Lower lobe of right lung (tissue), 2 donors: ENCODE results near the gene KANTR. TPM values are rescaled to one million over a fixed set of nuclear protein-coding genes. Genes with fewer than 3 reads are reported as not detected.

Source experiments
- ATAC-seq, 2 donors: fragments of 200-7000 bp; cut with Tn5 transposase; one replicate each; pipeline ENCODE4 v1.9.1; 2020 to 2022; ENCODE audit warnings: mild to moderate bottlenecking in 2 of 2, moderate library complexity in 2 of 2
- DNase-seq: peaks from one replicate; pipeline ENCODE4 v3.0.0-alpha.2; 2020
- H3K27ac ChIP-seq: fragments of 200-600 bp; one replicate; pipeline ENCODE4 v1.8.0; 2022
- H3K27me3 ChIP-seq: fragments of 200-600 bp; one replicate; pipeline ENCODE4 v1.8.0; 2022; ENCODE audit warnings: low read depth
- H3K36me3 ChIP-seq: fragments of 200-600 bp; one replicate; pipeline ENCODE4 v1.8.0; 2022; ENCODE audit warnings: mild to moderate bottlenecking
- H3K4me1 ChIP-seq: fragments of 200-600 bp; one replicate; pipeline ENCODE4 v1.8.0; 2022
- H3K4me3 ChIP-seq: fragments of 200-600 bp; one replicate; pipeline ENCODE4 v1.8.0; 2022; ENCODE audit warnings: mild to moderate bottlenecking
- H3K9me3 ChIP-seq: fragments of 200-600 bp; one replicate; pipeline ENCODE4 v1.8.0; 2022
- intact Hi-C: fragments of 100-400 bp; cut with DNase I; formaldehyde crosslinking; loops from one replicate; pipeline ENCODE4 v1.11.0; 2022
- total RNA-seq: library from RNA; stranded (reverse); fragmentation: NEBNext Ultra II Directional; extraction: Animal tissue kit (Norgen Biotek cat#: 25700); gene quantifications from one replicate; pipeline ENCODE4 v1.2.1, GENCODE V29; 2021
- TF ChIP-seq, protein P1 (sequence below): fragments of 200-600 bp; IDR thresholded peaks from one replicate; pipeline ENCODE4 v1.8.0; 2022; ENCODE audit warnings: antibody characterized with exemption, mild to moderate bottlenecking
- donor health status: DM: no; HTN: yes; CAD: no; lungs with severe emphysema.

The KANTR gene
- total RNA-seq, 1 donor from 2014 or later = 14.8 TPM

DNA sequence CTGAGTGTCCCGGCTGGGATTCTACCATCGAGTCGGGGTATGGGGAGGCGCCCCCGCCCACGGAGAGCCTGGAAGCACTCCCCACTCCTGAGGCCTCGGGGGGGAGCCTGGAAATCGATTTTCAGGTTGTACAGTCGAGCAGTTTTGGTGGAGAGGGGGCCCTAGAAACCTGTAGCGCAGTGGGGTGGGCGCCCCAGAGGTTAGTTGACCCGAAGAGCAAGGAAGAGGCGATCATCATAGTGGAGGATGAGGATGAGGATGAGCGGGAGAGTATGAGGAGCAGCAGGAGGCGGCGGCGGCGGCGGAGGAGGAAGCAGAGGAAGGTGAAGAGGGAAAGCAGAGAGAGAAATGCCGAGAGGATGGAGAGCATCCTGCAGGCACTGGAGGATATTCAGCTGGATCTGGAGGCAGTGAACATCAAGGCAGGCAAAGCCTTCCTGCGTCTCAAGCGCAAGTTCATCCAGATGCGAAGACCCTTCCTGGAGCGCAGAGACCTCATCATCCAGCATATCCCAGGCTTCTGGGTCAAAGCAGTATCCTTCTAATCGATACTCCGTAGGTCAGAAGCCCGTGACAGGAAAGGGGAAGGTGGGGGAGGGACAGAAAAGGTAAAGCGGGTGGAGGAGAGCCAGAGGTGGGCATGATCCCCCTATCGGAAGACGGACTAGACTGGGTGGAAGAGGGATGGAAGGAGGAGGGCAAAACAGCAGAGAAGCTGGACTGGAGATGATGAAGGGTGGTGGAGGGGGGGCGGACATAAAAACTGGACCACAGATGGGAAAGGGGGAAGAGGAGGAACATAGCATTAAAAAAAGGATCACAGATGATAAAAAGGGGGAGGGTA is 10.9 kb upstream of the KANTR start:
- no peaks in the 10 kb centered on the region for H3K9me3 ChIP-seq
- H3K27ac ChIP-seq = peak overlapping the region; percentile 91
- no peaks in the 10 kb centered on the region for H3K27me3 ChIP-seq
- DNase-seq = no peak
- no peak for ATAC-seq
- peaks cover 17% of the 10 kb centered on the region for H3K4me1 ChIP-seq
- TF ChIP-seq, protein P1, sequence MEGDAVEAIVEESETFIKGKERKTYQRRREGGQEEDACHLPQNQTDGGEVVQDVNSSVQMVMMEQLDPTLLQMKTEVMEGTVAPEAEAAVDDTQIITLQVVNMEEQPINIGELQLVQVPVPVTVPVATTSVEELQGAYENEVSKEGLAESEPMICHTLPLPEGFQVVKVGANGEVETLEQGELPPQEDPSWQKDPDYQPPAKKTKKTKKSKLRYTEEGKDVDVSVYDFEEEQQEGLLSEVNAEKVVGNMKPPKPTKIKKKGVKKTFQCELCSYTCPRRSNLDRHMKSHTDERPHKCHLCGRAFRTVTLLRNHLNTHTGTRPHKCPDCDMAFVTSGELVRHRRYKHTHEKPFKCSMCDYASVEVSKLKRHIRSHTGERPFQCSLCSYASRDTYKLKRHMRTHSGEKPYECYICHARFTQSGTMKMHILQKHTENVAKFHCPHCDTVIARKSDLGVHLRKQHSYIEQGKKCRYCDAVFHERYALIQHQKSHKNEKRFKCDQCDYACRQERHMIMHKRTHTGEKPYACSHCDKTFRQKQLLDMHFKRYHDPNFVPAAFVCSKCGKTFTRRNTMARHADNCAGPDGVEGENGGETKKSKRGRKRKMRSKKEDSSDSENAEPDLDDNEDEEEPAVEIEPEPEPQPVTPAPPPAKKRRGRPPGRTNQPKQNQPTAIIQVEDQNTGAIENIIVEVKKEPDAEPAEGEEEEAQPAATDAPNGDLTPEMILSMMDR = no peak
- peak overlapping the region; percentile 65 for H3K4me3 ChIP-seq
- H3K36me3 ChIP-seq = peaks cover 18% of the 10 kb centered on the region
- intact Hi-C loops = no loop called here

DNA sequence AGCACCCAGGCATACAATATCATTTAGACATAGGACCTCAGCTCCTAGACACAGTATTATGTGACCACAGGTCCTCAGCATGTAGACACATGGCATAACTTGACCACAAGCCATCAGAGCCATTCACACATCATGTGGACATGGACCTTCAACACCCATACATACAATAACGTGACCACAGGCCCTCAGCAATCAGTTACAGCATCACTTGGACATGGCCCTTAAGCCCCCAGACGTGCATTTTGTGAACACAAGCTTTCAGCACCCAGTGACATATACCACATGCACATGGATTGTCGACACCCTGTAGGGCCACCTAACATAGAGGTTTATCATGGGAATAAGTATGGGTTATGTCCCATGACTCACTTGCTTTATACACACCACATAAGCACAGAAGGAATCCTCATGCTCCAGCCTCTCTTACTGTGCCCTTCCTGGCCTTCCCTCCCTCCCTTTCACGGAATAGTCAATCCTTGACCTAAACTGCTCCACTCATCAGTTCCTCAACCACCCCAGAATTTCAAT is 9.8 kb upstream of the KANTR start:
- TF ChIP-seq, protein P1 = no peak
- no peaks in the 10 kb centered on the region for H3K27me3 ChIP-seq
- H3K9me3 ChIP-seq = no peaks in the 10 kb centered on the region
- peaks cover 18% of the 10 kb centered on the region for H3K36me3 ChIP-seq
- H3K4me1 ChIP-seq = peaks cover 17% of the 10 kb centered on the region
- H3K27ac ChIP-seq = no peak overlapping the region
- no peak for ATAC-seq
- peak overlapping the region; percentile 65 for H3K4me3 ChIP-seq
- intact Hi-C loops = no loop called here
- DNase-seq = no peak

DNA sequence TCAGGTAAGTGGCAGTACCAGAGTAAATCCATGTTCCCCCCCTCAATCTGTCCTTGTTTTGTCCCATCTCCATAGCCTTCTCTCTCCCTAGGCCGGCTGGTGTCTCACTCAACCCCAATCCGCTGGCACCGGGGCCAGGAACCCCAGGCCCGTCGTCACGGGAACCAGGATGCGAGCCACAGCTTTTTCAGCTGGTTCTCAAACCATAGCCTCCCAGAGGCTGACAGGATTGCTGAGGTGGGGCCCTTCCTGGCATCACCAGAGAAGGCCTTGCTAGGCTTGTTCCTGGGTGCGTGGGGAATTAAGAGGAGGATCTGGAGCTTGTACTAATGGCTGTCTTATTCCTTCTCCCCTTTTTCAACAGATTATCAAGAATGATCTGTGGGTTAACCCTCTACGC is 9.1 kb upstream of the KANTR start:
- H3K36me3 ChIP-seq = peaks cover 18% of the 10 kb centered on the region
- intact Hi-C loops = no loop called here
- no peak overlapping the region for H3K27ac ChIP-seq
- peaks cover 17% of the 10 kb centered on the region for H3K4me1 ChIP-seq
- no peak overlapping the region for H3K4me3 ChIP-seq
- TF ChIP-seq, protein P1 = no peak
- no peaks in the 10 kb centered on the region for H3K27me3 ChIP-seq
- ATAC-seq (no peak), DNase-seq (no peak)
- H3K9me3 ChIP-seq = no peaks in the 10 kb centered on the region

DNA sequence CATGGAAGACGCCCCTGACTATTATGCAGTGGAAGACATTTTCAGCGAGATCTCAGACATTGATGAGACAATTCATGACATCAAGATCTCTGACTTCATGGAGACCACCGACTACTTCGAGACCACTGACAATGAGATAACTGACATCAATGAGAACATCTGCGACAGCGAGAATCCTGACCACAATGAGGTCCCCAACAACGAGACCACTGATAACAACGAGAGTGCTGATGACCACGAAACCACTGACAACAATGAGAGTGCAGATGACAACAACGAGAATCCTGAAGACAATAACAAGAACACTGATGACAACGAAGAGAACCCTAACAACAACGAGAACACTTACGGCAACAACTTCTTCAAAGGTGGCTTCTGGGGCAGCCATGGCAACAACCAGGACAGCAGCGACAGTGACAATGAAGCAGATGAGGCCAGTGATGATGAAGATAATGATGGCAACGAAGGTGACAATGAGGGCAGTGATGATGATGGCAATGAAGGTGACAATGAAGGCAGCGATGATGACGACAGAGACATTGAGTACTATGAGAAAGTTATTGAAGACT is 8.2 kb upstream of the KANTR start:
- intact Hi-C loops = no loop called here
- Histone ChIP-seq H3K27me3 (no peaks in the 10 kb centered on the region), H3K36me3 (peaks cover 18% of the 10 kb centered on the region), H3K4me1 (peaks cover 17% of the 10 kb centered on the region), H3K4me3 (no peak overlapping the region), H3K9me3 (no peaks in the 10 kb centered on the region), H3K27ac (no peak overlapping the region)
- no peak for DNase-seq
- ATAC-seq = no peak
- TF ChIP-seq, protein P1 = no peak

DNA sequence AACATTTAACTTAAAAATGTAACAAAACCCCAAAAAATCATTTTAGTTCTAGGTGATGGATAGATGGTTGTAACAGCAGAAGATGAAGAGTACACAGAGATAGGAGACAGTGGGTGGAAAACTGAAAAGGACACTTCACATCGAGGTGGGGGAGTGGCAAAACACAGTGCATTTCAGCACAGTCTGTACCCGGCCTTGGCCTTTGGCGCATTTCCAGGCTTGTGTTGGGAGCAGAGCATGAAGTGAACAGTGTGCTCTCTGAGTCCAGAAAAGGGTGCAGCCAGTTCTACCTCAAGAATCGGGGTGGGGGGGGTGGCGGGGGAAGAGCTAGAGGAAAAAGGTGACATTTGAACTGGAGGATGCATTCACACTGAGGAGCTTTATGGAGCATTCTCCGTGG is 7.5 kb upstream of the KANTR start:
- TF ChIP-seq, protein P1 = no peak
- H3K9me3 ChIP-seq = no peaks in the 10 kb centered on the region
- H3K36me3 ChIP-seq = peaks cover 18% of the 10 kb centered on the region
- intact Hi-C loops = no loop called here
- no peaks in the 10 kb centered on the region for H3K27me3 ChIP-seq
- peaks cover 17% of the 10 kb centered on the region for H3K4me1 ChIP-seq
- H3K4me3 ChIP-seq = no peak overlapping the region
- DNase-seq (peak; percentile 82), ATAC-seq (no peak)
- peak overlapping the region; percentile 46 for H3K27ac ChIP-seq
